Measurements from ENCODE around the gene C7orf33. TPM values are rescaled to one million over a fixed set of nuclear protein-coding genes. Genes with fewer than 3 reads are reported as not detected.

C7orf33 gene
- total RNA-seq, 1 experiment from 2014 or later: not detected

DNA sequence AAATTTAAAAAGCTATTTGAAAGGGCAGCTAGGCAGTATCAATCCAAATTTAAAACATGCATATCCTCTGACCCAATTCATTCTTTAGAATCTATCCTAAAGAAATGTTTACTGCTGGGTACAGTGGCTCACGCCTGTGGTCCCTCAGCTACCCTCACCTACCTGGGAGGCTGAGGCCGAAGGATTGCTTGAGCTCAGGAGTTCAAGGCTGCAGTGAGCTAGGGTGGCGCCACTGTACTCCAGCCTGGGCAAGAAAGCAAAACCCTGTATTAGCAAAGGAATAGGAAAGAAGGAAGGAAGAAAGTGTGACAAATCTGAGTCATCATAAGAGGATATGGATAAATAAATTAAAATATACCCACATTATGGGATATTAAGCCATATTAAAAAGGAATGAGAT, 36.3 kb downstream of the C7orf33 start:
- peaks cover 2% of the 10 kb centered on the region; the same call in 1 of the 2 replicates for H3K27me3 ChIP-seq (ENCODE audit: control insufficient read depth, insufficient read depth, low read length)
- DNase-seq (ENCODE audit: low read depth, low spot score) (no peak), ATAC-seq (no peak)
- CTCF ChIA-PET: no interaction called here
- H3K9me3 ChIP-seq (ENCODE audit: control insufficient read depth, insufficient read depth, low read depth, low read length): no peaks in the 10 kb centered on the region
- H3K4me1 ChIP-seq (ENCODE audit: control insufficient read depth, insufficient read depth, low read length): no peaks in the 10 kb centered on the region
- TF ChIP-seq, protein P1, sequence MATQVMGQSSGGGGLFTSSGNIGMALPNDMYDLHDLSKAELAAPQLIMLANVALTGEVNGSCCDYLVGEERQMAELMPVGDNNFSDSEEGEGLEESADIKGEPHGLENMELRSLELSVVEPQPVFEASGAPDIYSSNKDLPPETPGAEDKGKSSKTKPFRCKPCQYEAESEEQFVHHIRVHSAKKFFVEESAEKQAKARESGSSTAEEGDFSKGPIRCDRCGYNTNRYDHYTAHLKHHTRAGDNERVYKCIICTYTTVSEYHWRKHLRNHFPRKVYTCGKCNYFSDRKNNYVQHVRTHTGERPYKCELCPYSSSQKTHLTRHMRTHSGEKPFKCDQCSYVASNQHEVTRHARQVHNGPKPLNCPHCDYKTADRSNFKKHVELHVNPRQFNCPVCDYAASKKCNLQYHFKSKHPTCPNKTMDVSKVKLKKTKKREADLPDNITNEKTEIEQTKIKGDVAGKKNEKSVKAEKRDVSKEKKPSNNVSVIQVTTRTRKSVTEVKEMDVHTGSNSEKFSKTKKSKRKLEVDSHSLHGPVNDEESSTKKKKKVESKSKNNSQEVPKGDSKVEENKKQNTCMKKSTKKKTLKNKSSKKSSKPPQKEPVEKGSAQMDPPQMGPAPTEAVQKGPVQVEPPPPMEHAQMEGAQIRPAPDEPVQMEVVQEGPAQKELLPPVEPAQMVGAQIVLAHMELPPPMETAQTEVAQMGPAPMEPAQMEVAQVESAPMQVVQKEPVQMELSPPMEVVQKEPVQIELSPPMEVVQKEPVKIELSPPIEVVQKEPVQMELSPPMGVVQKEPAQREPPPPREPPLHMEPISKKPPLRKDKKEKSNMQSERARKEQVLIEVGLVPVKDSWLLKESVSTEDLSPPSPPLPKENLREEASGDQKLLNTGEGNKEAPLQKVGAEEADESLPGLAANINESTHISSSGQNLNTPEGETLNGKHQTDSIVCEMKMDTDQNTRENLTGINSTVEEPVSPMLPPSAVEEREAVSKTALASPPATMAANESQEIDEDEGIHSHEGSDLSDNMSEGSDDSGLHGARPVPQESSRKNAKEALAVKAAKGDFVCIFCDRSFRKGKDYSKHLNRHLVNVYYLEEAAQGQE (IDR thresholded peaks at IDR 0.05; ENCODE audit: insufficient read depth in 1 of 2, low read depth in 2 of 2, low read length in 1 of 2): no peak
- no peak for TF ChIP-seq SIN3A (IDR thresholded peaks at IDR 0.05; ENCODE audit: borderline replicate concordance, insufficient read depth, low read depth, low read length)
- TF ChIP-seq, protein P2, sequence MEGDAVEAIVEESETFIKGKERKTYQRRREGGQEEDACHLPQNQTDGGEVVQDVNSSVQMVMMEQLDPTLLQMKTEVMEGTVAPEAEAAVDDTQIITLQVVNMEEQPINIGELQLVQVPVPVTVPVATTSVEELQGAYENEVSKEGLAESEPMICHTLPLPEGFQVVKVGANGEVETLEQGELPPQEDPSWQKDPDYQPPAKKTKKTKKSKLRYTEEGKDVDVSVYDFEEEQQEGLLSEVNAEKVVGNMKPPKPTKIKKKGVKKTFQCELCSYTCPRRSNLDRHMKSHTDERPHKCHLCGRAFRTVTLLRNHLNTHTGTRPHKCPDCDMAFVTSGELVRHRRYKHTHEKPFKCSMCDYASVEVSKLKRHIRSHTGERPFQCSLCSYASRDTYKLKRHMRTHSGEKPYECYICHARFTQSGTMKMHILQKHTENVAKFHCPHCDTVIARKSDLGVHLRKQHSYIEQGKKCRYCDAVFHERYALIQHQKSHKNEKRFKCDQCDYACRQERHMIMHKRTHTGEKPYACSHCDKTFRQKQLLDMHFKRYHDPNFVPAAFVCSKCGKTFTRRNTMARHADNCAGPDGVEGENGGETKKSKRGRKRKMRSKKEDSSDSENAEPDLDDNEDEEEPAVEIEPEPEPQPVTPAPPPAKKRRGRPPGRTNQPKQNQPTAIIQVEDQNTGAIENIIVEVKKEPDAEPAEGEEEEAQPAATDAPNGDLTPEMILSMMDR (IDR thresholded peaks at IDR 0.05): peak; percentile 46
- POLR2A ChIA-PET: interaction anchor here (0.7 kb wide), 1 partner anchor 11 kb away, joined by 3 read pairs; no protein-coding TSS in a partner anchor
- no peaks in the 10 kb centered on the region for H3K36me3 ChIP-seq (ENCODE audit: control insufficient read depth, insufficient read depth, low read length)
- no peak overlapping the region for H3K4me3 ChIP-seq (ENCODE audit: low read depth in 2 of 2, low read length in 2 of 2)
- no peak overlapping the region for H3K27ac ChIP-seq (ENCODE audit: low read length)
- intact Hi-C loops (cut with micrococcal nuclease; ENCODE audit: unreplicated experiment) (no loop called here), in situ Hi-C loops (cut with HindIII; ENCODE audit: low pct_unique_long_range_greater_than_20kb, low sequenced_read_pairs) (loop anchor here (10.0 kb wide), 1 partner anchor 52 kb away; no protein-coding TSS in a partner anchor)
- BruUV-seq (replicated peaks): no TSS peak

DNA sequence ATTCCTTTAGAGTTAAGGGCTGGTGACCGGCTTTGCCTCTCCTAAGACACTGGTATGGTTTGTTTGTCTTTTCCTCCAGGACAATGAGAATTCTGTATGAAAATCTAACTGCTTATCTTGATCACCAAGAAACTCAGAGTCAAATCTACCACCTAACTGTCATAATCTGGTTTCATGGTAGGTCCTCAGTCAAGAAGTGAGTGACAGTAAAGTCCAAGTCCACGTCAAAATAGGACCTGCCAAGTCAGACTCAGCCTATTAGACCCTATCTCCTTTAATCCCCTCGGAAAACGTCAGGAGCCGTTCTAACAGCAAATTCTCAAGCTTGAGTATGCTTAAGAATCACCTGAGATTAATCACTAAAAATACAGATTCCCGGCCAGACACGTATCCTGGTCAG, 37.4 kb downstream of the C7orf33 start:
- no peak for DNase-seq (ENCODE audit: low read depth, low spot score)
- peaks cover 2% of the 10 kb centered on the region; the same call in 1 of the 2 replicates for H3K27me3 ChIP-seq (ENCODE audit: control insufficient read depth, insufficient read depth, low read length)
- no peaks in the 10 kb centered on the region for H3K9me3 ChIP-seq (ENCODE audit: control insufficient read depth, insufficient read depth, low read depth, low read length)
- no TSS peak for BruUV-seq (replicated peaks)
- H3K4me3 ChIP-seq (ENCODE audit: low read depth in 2 of 2, low read length in 2 of 2): no peak overlapping the region
- H3K36me3 ChIP-seq (ENCODE audit: control insufficient read depth, insufficient read depth, low read length): no peaks in the 10 kb centered on the region
- ChIA-PET CTCF (no interaction called here), POLR2A (no interaction called here)
- TF ChIP-seq, protein P1 (IDR thresholded peaks at IDR 0.05; ENCODE audit: insufficient read depth in 1 of 2, low read depth in 2 of 2, low read length in 1 of 2): no peak
- TF ChIP-seq POLR2AphosphoS5 (IDR thresholded peaks at IDR 0.05; ENCODE audit: low read depth, low read length): no peak
- no peak for TF ChIP-seq TCF7L2 (IDR thresholded peaks at IDR 0.05; ENCODE audit: low read depth, low read length)
- TF ChIP-seq, protein P2 (IDR thresholded peaks at IDR 0.05): no peak
- no peak for TF ChIP-seq SIN3A (IDR thresholded peaks at IDR 0.05; ENCODE audit: borderline replicate concordance, insufficient read depth, low read depth, low read length)
- no peak overlapping the region for H3K27ac ChIP-seq (ENCODE audit: low read length)
- intact Hi-C loops (cut with micrococcal nuclease; ENCODE audit: unreplicated experiment) (no loop called here), in situ Hi-C loops (cut with HindIII; ENCODE audit: low pct_unique_long_range_greater_than_20kb, low sequenced_read_pairs) (loop anchor here (10.0 kb wide), 1 partner anchor 53 kb away; no protein-coding TSS in a partner anchor)
- no peaks in the 10 kb centered on the region for H3K4me1 ChIP-seq (ENCODE audit: control insufficient read depth, insufficient read depth, low read length)
- ATAC-seq: no peak

Measured in Panc1 (cell line).